GM12878 (cell line): Measurements from ENCODE around the gene NUP210L. TPM values are rescaled to one million over a fixed set of nuclear protein-coding genes. Genes with fewer than 3 reads are reported as not detected.

ENCODE experiments used
- ATAC-seq: fragments of 200-7000 bp; cut with Tn5 transposase; 3 replicates; pipeline ENCODE4 v1.9.1; 2020; ENCODE audit warnings: mild to moderate bottlenecking, moderate library complexity
- BruUV-seq: library from RNA; stranded (reverse); fragments of 400-500 nt; replicated peaks from 2 replicates; lab custom pipeline; 2021; lab: Mats Ljungman, UMichigan
- CTCF ChIA-PET: fragments of 300-600 bp; sonication (Branson Sonifier 250); formaldehyde crosslinking; extraction: SDS; loops from one replicate; lab custom pipeline; 2021; ENCODE audit warnings: inconsistent platforms; lab: Yijun Ruan, JAX
- POLR2A ChIA-PET: fragments of 350-600 bp; formaldehyde crosslinking; extraction: SDS; loops from one replicate; lab custom pipeline; 2021; ENCODE audit warnings: inconsistent platforms; lab: Charles Lee
- RAD21 ChIA-PET: fragments of 300-600 bp; sonication (Branson Sonifier 250); formaldehyde crosslinking; loops from one replicate; lab custom pipeline; 2023; ENCODE audit warnings: antibody characterized with exemption; ENCODE audit not compliant: unreplicated experiment; lab: Charles Lee
- SMC1A ChIA-PET: fragments of 300-600 bp; sonication (Branson Sonifier 250); formaldehyde crosslinking; loops from one replicate; lab custom pipeline; 2023; ENCODE audit not compliant: unreplicated experiment, uncharacterized antibody; lab: Charles Lee
- DNase-seq: peaks from one replicate; pipeline ENCODE4 v3.0.0-alpha.2; 2011; ENCODE audit warnings: low read depth, low spot score
- FAIRE-seq: peaks from 3 replicates; lab custom pipeline; 2011; peaks lifted over from hg19 to GRCh38; lab: Jason Lieb, UNC
- H2AFZ ChIP-seq: 2 replicates; pipeline ENCODE4 v1.6.0; 2011; ENCODE audit warnings: low read depth, low read length, control low read depth; ENCODE audit not compliant: control insufficient read depth
- H3K27ac ChIP-seq: 2 replicates; pipeline ENCODE4 v1.5.1; 2011; ENCODE audit warnings: control low read depth; ENCODE audit not compliant: control insufficient read depth, insufficient read depth
- H3K27me3 ChIP-seq, 2 experiments: replicated peaks in 1 of 2; 2 replicates each; pipeline versions ENCODE4 v1.6.0 to v1.6.1; 2011; ENCODE audit warnings: low read length in 1 of 2; ENCODE audit not compliant: control insufficient read depth in 2 of 2, insufficient read depth in 2 of 2
- H3K36me3 ChIP-seq, 2 experiments: 2 replicates each; pipeline ENCODE4 v1.5.1; 2011; ENCODE audit warnings: low read length in 1 of 2; ENCODE audit not compliant: control insufficient read depth in 2 of 2, insufficient read depth in 2 of 2
- H3K4me1 ChIP-seq: 2 replicates; pipeline ENCODE4 v1.6.1; 2011; ENCODE audit warnings: mild to moderate bottlenecking, low read length, moderate library complexity, mixed read lengths; ENCODE audit not compliant: control insufficient read depth, insufficient read depth
- H3K4me2 ChIP-seq: 2 replicates; pipeline ENCODE4 v1.6.0; 2011; ENCODE audit warnings: control low read depth; ENCODE audit not compliant: control insufficient read depth, insufficient read depth
- H3K4me3 ChIP-seq: fragments of 200-600 bp; sonication (generic); 2 replicates; pipeline ENCODE4 v1.5.1; 2016
- H3K79me2 ChIP-seq: 2 replicates; pipeline ENCODE4 v1.6.0; 2011; ENCODE audit warnings: low read length; ENCODE audit not compliant: control insufficient read depth, insufficient read depth
- H3K9ac ChIP-seq: 2 replicates; pipeline ENCODE4 v1.8.0; 2011; ENCODE audit warnings: low read length, control low read depth, mixed read lengths; ENCODE audit not compliant: control insufficient read depth, insufficient read depth
- H3K9me3 ChIP-seq: replicated peaks from 3 replicates; pipeline ENCODE4 v1.5.1; 2011; ENCODE audit warnings: mild to moderate bottlenecking, low read length; ENCODE audit not compliant: control insufficient read depth, insufficient read depth
- H4K20me1 ChIP-seq: 2 replicates; pipeline ENCODE4 v1.6.0; 2011; ENCODE audit not compliant: control insufficient read depth, insufficient read depth
- ESRRA ChIP-seq: IDR thresholded peaks from 2 replicates; pipeline ENCODE4 v1.6.1; 2012; ENCODE audit warnings: mild to moderate bottlenecking, low read length, improper control_type of control experiment
- WGBS: methylation state at CpG from one replicate; pipeline ENCODE4 v1.1.6; 2016; ENCODE audit warnings: low lambda C conversion rate; ENCODE audit not compliant: insufficient replicate concordance, insufficient coverage; ENCODE audit errors: missing lambda C conversion rate; 5-methylcytosine and 5-hydroxymethylcytosine counted together
- in situ Hi-C: fragments of 300-500 bp; cut with MboI; formaldehyde crosslinking; loops from 9 replicates; pipeline ENCODE4 v1.14.3; 2018; ENCODE audit warnings: mixed read lengths
- intact Hi-C: fragments of 100-400 bp; cut with micrococcal nuclease; formaldehyde crosslinking; loops from one replicate; pipeline ENCODE4 v1.14.2; 2022; ENCODE audit not compliant: unreplicated experiment
- polyA plus RNA-seq, 11 experiments: library from polyadenylated mRNA; depleted of rRNA in 4 of 11; unstranded in 6 of 11; stranded (reverse) in 5 of 11; fragments of >200 nt; fragmentation: Nextera tagmentation in 4 of 11; fragmentation: Illumina TruSeq in 1 of 11; extraction: Ambion mirVana in 4 of 11; extraction: Trizol in 1 of 11; gene quantifications; 1 replicate in 1 of 11; 2 replicates in 10 of 11; pipeline versions ENCODE4 v1.2.1 to v1.2.3, GENCODE V29; 2011 to 2016; ENCODE audit warnings: inconsistent platforms in 2 of 11, missing spikeins in 2 of 11, low read depth in 1 of 11
- total RNA-seq, 4 experiments: library from RNA; depleted of rRNA in 3 of 4; stranded (reverse); fragments of >200 nt in 3 of 4; fragmentation: Illumina TruSeq in 1 of 4; extraction: Trizol in 1 of 4; gene quantifications; 2 replicates each; pipeline versions ENCODE4 v1.2.1 to v1.2.3, GENCODE V29; 2013 to 2021
- TF ChIP-seq, protein P1 (sequence below): fragments of 450-650 bp; IDR thresholded peaks from 2 replicates; pipeline ENCODE4 v1.6.1; 2017; ENCODE audit warnings: mild to moderate bottlenecking, low read depth, inconsistent platforms; ENCODE audit not compliant: poor library complexity, severe bottlenecking
- TF ChIP-seq, protein P2 (sequence below): fragments of 150-350 bp; IDR thresholded peaks from 2 replicates; pipeline ENCODE4 v1.6.1; 2014; ENCODE audit warnings: mild to moderate bottlenecking, low read depth, low read length

NUP210L gene
- total and polyA plus RNA-seq, 10 of the 15 experiments (the other 5 are each of a cell fraction or from before 2014, with no cell fraction given): 0.04 to 0.08 (median 0.07) TPM; not detected in 7

DNA sequence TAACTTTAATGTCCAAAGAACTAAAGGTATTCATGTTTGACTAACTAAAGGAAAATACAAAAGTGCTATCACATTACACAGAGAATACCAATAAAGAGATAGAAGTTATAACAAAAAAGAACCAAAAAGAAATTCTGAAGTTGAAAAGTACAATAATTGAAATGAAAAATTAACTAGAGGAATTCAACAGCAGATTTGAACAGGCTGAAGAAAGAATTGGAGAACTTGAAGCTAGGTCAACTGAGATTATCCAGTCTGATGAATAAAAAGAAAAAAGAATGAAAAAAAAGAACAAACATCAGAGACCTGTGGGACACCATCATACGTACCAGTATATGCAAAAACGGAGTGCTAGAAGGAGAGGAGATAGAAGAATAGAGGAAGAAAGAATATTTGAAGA, 78.5 kb downstream of the NUP210L start:
- H4K20me1 ChIP-seq: no peaks in the 10 kb centered on the region
- ChIA-PET CTCF (no interaction called here), RAD21 (no interaction called here), SMC1A (no interaction called here), POLR2A (no interaction called here)
- no peaks in the 10 kb centered on the region for H3K79me2 ChIP-seq
- DNase-seq (no peak), FAIRE-seq (no peak), ATAC-seq (no peak)
- H3K9me3 ChIP-seq: no peaks in the 10 kb centered on the region; the same call in 2 of the 3 replicates
- in situ Hi-C loops: no loop called here
- H3K4me2 ChIP-seq: no peak overlapping the region
- no peaks in the 10 kb centered on the region for H3K4me1 ChIP-seq
- no peak overlapping the region for H2AFZ ChIP-seq
- no peaks in the 10 kb centered on the region for H3K27me3 ChIP-seq
- 18% methylated on average over 2 of the region's 2 CpGs for WGBS
- H3K4me3 ChIP-seq: no peak overlapping the region
- intact Hi-C loops: loop anchor here (10.0 kb wide), 1 partner anchor 52 kb away; no protein-coding TSS in a partner anchor
- no peak overlapping the region for H3K9ac ChIP-seq
- TF ChIP-seq, protein P1, sequence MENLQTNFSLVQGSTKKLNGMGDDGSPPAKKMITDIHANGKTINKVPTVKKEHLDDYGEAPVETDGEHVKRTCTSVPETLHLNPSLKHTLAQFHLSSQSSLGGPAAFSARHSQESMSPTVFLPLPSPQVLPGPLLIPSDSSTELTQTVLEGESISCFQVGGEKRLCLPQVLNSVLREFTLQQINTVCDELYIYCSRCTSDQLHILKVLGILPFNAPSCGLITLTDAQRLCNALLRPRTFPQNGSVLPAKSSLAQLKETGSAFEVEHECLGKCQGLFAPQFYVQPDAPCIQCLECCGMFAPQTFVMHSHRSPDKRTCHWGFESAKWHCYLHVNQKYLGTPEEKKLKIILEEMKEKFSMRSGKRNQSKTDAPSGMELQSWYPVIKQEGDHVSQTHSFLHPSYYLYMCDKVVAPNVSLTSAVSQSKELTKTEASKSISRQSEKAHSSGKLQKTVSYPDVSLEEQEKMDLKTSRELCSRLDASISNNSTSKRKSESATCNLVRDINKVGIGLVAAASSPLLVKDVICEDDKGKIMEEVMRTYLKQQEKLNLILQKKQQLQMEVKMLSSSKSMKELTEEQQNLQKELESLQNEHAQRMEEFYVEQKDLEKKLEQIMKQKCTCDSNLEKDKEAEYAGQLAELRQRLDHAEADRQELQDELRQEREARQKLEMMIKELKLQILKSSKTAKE: no peak
- TF ChIP-seq, protein P2, sequence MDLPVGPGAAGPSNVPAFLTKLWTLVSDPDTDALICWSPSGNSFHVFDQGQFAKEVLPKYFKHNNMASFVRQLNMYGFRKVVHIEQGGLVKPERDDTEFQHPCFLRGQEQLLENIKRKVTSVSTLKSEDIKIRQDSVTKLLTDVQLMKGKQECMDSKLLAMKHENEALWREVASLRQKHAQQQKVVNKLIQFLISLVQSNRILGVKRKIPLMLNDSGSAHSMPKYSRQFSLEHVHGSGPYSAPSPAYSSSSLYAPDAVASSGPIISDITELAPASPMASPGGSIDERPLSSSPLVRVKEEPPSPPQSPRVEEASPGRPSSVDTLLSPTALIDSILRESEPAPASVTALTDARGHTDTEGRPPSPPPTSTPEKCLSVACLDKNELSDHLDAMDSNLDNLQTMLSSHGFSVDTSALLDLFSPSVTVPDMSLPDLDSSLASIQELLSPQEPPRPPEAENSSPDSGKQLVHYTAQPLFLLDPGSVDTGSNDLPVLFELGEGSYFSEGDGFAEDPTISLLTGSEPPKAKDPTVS: no peak
- TF ChIP-seq ESRRA: no peak
- no TSS peak for BruUV-seq
- H3K36me3 ChIP-seq: no peaks in the 10 kb centered on the region
- no peak overlapping the region for H3K27ac ChIP-seq
